HepG2 (cell line): ENCODE measurements around the gene TBC1D14.

Source experiments
- CEBPB ChIP-seq: IDR thresholded peaks from 2 replicates; pipeline ENCODE4 v1.6.1; 2011; ENCODE audit warnings: low read depth, low read length, improper control_type of control experiment, borderline replicate concordance
- CTCF ChIP-seq: sonication (generic); formaldehyde crosslinking; IDR thresholded peaks from 2 replicates; pipeline ENCODE4 v1.5.0; 2020; ENCODE audit warnings: mild to moderate bottlenecking, missing genetic modification reagents, moderate library complexity
- HNRNPK ChIP-seq: fragments of 200-400 bp; formaldehyde crosslinking; IDR thresholded peaks from 2 replicates; pipeline ENCODE4 v1.6.1; 2018; ENCODE audit warnings: low read length, low read depth, moderate library complexity, mild to moderate bottlenecking; ENCODE audit not compliant: poor library complexity, severe bottlenecking
- LBX2 ChIP-seq: sonication (generic); formaldehyde crosslinking; IDR thresholded peaks from 2 replicates; pipeline ENCODE4 v1.5.0; 2020; ENCODE audit warnings: missing genetic modification reagents, mild to moderate bottlenecking, borderline replicate concordance
- MED13 ChIP-seq: sonication (generic); formaldehyde crosslinking; IDR thresholded peaks from 2 replicates; pipeline ENCODE4 v1.5.0; 2020; ENCODE audit warnings: missing genetic modification reagents
- MNT ChIP-seq: fragments of 450-650 bp; IDR thresholded peaks from 2 replicates; pipeline ENCODE4 v1.6.1; 2016
- POLR2A ChIP-seq, 2 experiments: IDR thresholded peaks; 2 replicates each; pipeline ENCODE4 v1.6.1; 2011; ENCODE audit warnings: low read depth in 2 of 2, low read length in 2 of 2, mild to moderate bottlenecking in 1 of 2, moderate library complexity in 1 of 2; ENCODE audit not compliant: insufficient read depth in 1 of 2
- RBM39 ChIP-seq: fragments of 200-400 bp; formaldehyde crosslinking; IDR thresholded peaks from one replicate; pipeline ENCODE4 v1.6.1; 2018; ENCODE audit warnings: antibody characterized with exemption, mild to moderate bottlenecking, low read depth, low read length; ENCODE audit not compliant: poor library complexity, severe bottlenecking
- TARDBP ChIP-seq: sonication (generic); formaldehyde crosslinking; IDR thresholded peaks from 2 replicates; pipeline ENCODE4 v1.8.0; 2022; ENCODE audit warnings: mild to moderate bottlenecking, missing genetic modification reagents
- ZFP1 ChIP-seq: IDR thresholded peaks from 2 replicates; pipeline ENCODE4 v1.6.1; 2016
- ZNF20 ChIP-seq: sonication (generic); formaldehyde crosslinking; IDR thresholded peaks from 2 replicates; pipeline ENCODE4 v1.4.0; 2020; ENCODE audit warnings: mild to moderate bottlenecking, moderate library complexity, missing genetic modification reagents
- ZNF562 ChIP-seq: sonication (generic); formaldehyde crosslinking; IDR thresholded peaks from 2 replicates; pipeline ENCODE4 v1.8.0; 2022; ENCODE audit warnings: missing genetic modification reagents, borderline replicate concordance
- ZZZ3 ChIP-seq: sonication (generic); formaldehyde crosslinking; IDR thresholded peaks from 2 replicates; pipeline ENCODE4 v1.4.0; 2020; ENCODE audit warnings: missing genetic modification reagents, mild to moderate bottlenecking, borderline replicate concordance

- TF ChIP-seq CTCF (CRISPR knock-in tag) (no peak), ZNF562 (CRISPR knock-in tag) (no peak), ZZZ3 (CRISPR knock-in tag) (no peak), LBX2 (no peak), TARDBP (CRISPR knock-in tag) (no peak), RBM39 (no peak), MED13 (CRISPR knock-in tag) (no peak), POLR2A (IDR thresholded peaks at IDR 0.05; ENCODE audit: insufficient read depth in 1 of 2, low read depth in 2 of 2, low read length in 2 of 2) (no peak), ZNF20 (CRISPR knock-in tag) (no peak), MNT (no peak), CEBPB (no peak), ZFP1 (CRISPR knock-in tag) (no peak), HNRNPK (no peak)
Observed at GRCh38 chr4:6969826-6970800, 60.5 kb downstream of the TBC1D14 start.
